GM19351 (cell line): ENCODE results near the gene JCAD.
"Not testable (repeated sequence)": the region's sequence is repeated elsewhere in the genome, so short reads cannot be mapped to it uniquely, and the experiment has no call there.

ENCODE experiments used
- ATAC-seq: cut with Tn5 transposase; IDR thresholded peaks from one replicate; pipeline ENCODE4 v1.9.1; 2021; ENCODE audit warnings: mild to moderate bottlenecking, moderate library complexity; ENCODE audit not compliant: unreplicated experiment

The JCAD gene, protein sequence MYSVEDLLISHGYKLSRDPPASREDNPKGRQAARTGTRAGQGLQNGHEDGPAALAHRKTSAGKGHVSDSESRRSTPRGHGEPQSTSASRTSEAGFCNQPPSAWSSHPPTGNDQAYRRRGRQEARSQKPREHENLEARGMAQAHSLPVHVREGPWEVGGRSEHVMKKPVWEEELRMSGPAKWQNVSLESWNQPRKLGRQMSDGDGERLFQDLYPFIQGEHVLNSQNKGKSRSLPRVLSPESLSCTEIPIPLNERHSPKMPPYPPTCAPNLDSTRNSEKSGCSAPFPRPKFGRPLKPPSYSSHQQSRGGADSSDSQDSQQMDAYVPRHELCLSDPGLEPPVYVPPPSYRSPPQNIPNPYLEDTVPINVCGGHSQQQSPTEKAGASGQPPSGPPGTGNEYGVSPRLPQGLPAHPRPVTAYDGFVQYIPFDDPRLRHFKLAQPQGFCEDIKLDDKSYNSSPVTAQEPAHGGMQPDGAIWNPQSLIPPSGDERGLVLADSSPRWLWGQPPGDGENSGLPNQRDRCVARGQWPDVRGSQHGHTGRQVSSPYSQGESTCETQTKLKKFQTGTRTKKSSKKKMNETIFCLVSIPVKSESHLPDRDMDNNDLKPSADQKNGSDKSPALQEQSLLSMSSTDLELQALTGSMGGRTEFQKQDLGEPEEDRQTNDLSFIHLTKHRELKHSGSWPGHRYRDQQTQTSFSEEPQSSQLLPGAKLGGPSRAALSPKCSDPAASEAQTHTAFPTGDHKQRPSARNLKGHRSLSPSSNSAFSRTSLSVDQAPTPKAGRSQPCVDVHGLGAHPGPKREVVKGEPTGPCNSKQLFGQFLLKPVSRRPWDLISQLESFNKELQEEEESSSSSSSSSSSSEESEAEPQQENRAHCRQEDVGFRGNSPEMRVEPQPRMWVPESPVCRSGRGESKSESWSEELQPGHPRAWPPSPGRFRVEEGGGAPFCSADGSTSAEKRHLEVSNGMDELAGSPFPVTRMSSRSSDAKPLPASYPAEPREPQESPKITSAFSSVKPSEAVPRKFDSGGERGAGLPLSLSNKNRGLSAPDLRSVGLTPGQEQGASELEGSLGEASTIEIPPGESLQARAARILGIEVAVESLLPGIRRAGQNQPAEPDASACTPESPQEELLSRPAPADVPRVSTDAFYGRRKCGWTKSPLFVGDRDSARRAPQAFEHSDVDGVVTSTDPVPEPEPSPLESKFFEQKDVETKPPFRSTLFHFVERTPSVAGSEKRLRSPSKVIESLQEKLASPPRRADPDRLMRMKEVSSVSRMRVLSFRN (N-terminal part only)

DNA sequence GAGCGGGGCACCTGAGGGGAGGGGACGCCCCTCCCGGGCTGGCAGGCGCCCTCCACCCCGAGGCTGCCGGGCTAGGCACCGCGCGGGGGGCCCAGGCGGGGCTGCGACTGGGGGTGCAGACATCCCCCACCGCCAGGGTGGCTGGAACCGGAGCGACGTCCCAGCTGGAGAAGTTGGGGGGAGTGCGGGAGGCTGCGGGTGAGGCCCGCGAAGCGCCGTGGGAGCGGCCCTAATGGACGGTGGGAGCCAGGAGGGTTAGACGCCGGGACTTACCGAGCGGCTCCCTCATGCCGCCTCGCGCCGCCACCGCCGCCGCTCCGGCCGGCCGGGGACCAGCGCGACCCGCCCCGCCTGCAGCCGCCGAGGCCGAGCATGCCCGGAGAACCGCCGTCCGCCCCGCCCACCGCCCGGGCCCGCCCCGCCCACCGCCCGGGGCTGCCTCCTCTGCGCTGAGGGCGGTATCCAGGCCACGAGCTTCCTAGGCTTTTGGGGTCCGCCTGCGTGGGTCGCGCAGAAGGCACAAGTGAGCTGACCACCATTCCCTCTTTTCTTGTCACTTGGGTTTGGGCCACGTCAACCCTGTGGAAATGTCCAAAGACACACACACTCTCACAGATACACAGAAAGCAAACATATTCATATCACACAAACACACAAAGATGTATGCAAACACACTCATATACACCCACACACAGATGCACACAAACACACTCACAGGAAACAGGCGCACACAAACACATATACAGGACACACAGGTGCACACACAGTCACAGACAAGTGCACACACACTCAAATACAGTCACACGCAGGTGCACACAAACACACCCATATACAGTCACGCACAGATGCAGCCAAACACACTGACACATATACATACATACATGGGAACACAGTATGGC lies at the start of gene JCAD:
TSS of gene JCAD (minus strand) at position 378 of the 899 bp plus-strand sequence. CDS start 11,774 bp downstream, outside the sequence.
- ATAC-seq, result peak; percentile 90

DNA sequence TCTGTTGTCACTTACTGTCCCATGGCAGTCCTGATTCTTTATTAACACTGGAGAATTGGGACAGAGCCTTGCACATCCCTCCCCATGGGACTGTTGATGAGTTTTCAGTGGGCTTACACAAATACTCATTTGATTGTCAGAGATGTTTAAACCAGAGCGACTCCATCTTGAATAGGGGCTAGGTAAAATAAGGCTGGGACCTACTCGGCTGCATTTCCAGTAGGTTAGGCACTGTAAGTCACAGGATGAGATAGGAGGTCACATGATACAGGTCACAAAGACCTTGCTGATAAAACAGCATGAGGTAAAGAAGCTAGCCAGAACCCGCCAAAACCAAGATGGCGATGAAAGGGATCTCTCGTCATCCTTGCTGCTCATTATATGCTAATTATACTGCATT lies 47.6 kb upstream of the JCAD start:
- no peak for ATAC-seq

DNA sequence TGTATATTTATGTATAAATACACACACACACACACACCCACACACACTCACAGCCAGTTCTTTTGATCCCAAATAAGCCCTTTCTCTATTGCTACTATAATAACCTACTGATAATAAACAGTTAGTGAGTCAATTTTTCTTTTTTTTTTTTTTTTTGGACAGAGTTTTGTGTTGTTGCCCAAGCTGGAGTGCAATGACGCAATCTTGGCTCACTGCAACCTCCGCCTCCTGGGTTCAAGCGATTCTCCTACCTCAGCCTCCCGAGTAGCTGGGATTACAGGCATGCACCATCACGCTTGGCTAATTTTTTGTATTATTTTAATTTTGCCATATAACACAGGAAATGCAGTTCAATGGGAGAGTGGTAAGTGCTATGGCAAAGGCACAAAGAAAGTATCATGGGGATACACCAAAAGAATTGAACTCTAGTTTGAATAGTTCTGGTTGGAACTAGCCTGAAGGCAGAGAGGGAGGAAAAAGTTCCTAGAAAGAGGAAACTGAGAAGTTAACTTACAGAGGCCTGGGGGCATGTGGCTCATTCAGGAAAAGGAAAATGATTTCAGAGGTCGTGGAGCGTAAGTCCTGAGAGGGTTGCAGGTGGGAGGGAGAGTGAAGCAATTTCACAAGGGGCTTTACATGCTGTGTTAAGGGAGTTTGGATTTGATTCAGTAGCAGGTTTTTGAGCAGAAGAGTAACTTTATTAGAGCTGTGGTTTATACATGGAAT lies 44.4 kb upstream of the JCAD start:
- no peak for ATAC-seq

DNA sequence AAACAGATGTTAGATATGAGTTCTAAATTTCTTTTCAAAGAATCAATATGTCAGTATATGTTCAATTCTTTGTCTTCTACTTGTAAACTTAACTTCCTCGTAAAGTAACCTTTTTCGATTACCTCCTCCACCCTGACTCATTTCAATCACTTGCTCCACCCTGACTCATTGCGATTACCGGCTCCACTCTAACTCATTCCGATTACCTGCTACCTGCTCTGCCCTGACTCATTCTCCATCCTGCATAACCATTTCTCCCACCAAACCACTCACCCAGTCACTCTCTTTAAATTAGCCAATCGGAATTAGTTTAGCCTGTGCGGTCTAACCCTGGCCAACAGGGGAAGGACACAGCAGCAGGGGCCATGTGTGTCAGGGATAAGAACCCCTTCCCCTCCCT lies 40.3 kb upstream of the JCAD start:
- ATAC-seq, result not testable (repeated sequence)

DNA sequence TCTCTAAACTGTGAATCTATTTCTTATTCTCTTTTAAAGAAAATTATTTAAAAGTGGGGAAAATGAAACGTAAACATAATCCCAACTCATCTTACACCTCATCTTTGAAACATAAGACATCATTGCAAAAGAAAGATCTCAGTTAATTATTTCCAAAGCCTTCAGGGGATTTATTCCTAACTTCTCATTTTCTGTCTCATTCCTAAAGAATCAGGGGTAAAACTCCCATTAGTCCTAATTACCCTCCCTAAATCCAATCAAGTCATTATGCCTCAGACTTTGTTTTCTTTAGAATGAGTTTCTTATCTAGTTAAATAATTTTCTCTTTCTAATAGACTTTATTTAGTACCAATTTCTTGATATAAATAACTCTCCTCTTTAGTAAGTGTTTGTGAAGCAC lies 39.7 kb upstream of the JCAD start:
- no peak for ATAC-seq

DNA sequence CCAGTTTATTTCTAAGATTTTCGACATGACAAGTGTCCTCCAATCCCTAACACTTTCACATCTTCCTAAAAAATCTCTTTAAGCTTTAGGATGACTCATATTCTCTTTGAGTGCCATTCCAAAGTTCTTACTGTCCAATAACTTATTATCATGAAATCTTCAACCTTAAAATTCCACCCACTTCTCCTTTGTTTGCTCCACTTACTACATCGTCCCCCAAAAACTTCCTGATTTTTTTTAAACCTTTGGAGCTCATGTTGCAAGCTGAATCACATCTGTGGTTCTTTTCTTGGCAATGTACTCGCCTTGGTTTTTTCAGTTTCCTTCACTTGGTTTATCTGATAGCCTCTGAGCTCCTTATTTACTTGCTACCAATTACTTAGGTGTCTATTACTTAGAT lies 39.2 kb upstream of the JCAD start:
- no peak for ATAC-seq

DNA sequence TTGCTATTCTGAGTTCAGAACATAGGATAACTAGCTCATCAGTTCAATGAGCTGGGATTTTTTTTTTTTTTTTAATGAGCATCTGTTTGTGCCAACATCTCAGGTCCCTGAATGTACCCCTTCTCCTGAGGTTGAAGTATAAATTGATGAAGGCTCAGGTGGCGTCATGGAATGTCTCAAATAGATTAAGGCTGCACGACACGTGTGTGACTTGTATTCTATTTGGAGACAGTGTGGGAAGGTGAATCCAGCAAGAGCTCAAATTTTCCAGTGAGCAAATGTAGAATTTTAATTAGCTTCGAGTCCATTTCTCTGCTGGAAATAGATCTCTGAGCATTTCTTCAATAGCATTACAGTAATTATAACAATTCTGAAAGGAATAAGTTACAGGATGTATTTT lies 37.2 kb upstream of the JCAD start:
- no peak for ATAC-seq

DNA sequence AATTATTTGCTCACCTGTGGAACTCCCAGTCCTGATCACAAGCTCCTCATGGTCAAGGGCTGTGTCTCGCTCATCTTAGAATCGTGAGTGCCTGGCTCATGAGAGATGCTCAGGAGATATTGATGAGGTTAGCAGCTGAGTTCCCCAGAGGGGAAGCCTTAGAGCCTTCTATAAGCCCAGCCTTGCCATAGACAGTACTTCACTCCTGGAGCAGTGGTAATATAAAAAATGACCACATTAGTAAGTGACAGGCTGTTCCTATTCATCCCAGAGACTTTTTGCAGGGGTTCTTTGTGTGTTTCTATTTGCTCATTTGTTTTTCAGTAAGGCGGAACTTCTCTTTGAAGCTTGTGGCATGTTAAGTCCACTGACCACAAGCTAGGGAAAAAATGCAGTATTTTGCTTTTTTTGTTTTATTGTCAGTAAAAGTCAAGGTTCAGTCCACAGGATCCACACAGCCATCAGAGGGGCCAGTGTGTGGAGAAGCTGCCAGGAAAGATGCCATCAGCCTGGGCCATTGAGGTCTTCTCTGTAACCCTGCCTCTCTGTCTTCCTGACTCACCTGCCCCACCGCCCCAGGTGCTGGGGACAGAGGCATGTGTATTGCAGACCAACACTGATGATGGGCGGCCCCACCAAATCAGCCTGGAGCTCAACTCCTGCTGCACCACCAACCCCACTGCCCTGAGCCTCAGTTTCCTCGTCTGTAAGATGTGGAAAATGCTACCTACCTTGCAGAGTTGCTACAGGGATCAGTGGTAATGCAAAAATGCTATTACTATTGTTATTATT lies 36.4 kb upstream of the JCAD start:
- no peak for ATAC-seq

DNA sequence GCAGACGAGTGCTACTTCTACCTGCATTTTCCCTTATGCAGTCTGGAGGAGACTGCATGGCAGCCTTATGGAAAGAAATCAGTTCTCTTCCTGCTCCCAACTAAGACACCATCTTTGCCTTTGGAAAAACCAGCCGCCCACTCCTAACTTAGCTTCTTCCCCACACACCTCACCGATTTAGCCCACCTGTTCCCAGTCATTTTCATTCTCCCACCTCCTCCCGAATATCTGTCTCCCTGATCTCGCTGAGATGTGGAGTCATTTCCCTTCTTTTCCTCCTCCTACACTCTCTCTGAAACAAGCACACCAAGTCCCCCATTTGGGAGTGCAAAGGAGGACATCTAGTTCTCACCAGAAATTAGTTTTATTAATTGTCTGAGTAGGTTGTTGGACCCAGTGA lies 35.2 kb upstream of the JCAD start:
- ATAC-seq, result no peak

DNA sequence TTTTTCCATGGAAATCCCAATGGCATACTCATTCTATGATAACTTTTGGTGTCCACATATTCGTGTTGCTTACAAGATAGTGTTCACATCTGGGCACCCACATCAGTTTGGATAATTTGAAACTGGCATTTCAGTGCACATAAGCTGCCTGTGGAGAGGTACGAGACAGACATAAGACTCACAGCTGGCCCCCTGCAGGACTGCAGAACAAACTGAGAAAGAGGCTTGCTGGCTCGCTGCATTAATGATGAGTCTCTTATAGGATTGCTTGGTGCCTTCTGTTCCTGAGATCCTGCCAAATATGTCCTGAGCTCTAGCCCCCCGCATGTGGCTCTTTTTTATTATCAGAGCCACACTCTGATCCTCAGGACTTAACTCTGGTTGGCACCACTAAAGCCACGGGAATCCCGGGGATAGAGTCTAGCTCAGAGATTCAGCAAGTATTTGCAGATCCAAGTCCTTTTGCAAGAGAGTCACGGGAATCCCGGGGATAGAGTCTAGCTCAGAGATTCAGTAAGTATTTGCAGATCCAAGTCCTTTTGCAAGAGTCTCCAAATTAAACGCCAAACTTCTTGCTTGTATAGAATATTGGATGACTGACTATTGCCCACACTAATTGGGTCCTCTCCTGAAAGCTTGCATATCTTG lies 34.0 kb upstream of the JCAD start:
- no peak for ATAC-seq

DNA sequence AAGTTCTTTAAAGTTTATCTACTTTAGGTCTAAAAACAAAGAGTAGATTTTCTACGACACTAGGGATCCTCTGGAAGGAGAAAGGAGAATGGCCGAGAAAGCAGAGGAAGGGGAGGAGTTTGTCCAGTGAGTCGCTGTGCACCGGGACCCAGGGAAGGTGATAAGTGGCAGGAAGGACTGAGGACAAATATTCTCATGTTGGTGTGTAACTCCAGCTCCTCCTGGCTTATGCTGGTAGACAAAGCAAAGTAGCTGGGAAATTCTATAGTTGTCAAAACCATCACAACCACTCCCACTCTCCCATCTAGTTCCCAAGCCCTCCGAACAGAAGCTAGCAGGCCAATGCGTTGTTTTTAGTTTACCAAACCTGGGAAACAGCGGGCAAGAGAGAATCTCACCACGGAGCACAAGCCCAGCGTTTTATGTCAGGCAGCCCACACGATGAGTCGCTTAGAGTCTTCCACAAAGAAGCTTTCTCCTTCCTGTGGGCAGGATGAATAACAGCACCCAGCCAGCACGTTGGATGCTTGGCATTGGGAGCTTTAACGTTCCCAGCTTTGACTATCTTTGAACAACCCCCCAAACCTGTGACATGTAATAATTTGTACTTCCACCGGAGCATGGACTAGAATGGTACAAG lies 32.9 kb upstream of the JCAD start:
- no peak for ATAC-seq

DNA sequence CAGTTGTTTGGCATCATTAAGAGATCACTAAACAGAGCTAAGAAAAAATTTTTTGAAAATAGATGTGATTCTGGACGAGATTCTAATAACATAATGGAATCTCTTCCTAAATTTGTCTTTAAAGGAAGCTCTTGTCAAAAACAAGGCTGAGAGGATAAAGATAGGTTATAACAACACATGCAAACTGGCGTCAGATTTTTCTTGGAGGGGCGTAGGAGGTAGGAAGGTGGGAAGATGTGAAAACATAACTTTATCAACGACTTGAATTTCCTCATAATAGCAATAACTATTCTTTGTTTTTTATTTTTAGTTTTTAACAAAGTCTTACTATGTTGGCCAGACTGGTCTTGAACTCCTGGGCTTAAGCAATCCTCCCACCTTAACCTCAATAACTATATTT lies 31.8 kb upstream of the JCAD start:
- ATAC-seq, result no peak

DNA sequence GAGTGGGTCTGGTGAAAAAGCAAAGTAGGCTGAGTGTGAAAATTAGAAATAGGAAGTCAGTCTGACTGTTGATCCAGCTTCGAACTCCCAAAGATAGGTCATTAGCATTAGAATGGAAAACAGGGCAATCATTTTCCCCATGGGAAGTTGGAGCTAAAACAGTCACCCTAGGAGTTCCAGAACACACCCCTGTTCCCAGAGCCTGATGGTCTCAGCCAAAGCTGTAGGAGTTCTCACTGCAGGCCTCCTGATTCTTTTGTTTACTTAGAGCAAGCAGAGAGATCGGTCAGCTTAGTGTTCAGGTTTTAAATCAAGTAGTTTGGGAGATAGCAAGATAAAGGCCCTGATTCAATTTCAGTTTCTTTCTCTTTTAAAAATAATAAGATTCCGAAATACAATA lies 28.8 kb upstream of the JCAD start:
- ATAC-seq, result no peak

DNA sequence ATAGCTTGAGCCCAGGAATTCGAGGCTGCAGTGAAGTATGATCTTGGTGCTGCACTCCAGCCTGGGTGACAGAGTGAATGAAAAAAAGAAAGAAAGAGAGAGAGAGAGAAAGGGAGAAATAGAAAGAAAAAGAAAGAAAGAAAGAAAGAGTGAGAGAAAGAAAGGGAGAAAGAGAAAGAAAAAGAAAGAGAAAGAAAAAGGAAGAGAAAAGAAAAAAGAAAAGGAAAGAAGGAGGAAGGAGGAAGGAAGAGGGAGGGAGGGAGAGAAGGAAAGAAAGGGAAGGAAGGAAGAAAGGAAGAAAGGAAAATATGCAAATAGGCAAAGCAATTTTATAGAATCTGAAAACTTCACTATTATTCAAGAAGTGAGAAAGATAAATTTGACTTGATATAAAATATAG lies 24.5 kb upstream of the JCAD start:
- ATAC-seq, result no peak

DNA sequence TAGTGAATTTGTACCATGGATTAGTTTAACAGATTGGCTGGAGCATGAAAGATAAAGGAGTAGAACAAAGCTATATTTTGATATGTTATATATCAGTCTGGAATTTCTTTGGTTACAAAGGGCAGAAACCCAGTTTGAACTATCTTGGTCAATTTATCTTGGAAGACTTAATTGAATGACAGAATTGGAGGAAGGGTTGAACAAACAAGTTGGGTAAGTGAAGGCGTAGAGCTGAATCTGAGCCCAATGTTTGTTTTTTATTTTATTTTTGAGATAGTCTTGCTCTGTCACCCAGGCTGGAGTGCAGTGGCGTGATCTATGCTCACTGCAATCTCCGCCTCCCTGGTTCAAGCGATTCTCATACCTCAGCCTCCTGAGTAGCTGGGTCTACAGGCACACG lies 21.8 kb upstream of the JCAD start:
- ATAC-seq, result no peak

DNA sequence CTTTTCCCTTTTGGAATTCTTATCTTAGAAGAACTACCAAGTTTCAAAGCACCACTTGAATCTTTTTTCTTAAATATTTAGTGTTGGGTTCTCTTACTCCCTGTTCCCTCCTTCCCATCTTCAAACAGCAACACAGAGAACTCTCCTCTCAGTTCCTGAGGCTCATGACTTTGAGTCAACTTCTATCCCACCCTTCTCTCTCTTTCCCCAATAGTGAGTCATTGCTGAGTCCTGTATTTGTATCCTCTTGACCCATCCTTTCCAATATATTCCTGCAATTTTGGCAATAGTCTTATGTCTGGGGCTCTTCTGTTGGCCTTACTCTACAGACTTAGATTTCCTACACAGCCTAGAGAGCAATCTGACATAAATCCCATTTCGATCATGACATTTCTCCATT lies 20.8 kb upstream of the JCAD start:
- no peak for ATAC-seq

DNA sequence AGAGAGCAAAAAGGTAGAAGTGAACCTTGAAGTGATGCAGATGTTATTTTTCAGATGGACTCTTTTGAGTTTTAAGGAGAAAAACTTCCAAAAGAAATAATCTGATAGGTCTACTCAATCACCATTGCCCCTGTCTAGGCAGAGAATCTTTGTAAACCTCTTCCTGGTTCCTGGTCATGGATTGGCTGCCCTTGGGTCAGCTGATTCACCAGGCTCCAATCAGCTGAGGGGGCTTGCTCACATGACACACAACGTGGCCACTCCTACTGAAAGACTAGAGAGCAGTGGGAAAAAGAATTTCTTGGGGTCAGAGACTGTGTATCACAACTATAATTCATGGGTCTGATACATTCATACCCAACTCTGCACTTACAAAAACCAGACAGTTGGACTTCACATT lies 20.0 kb upstream of the JCAD start:
- ATAC-seq, result no peak

DNA sequence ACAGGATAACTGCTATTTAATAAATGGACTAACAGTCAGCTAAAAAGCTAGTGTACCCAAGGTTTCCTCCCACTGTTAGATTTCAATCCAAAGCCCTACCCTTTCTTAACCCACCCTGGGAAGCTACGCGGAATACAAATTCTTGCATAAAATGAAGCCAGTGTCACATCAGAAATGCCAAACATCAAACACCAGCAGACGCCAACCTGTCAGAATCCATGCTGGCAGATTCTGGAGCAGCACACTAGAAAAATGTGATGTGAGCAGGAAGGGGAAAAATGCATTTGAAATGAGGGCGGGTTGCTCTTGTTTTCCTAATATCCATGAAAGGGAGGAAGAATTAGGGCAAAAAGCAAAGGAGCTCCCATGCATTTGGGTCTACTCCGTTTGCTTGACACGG lies 16.1 kb upstream of the JCAD start:
- ATAC-seq, result no peak
